Large intestine (tissue), 3 donors: ENCODE results near the gene DNAJC16. TPM values are rescaled to one million over a fixed set of nuclear protein-coding genes. Genes with fewer than 3 reads are reported as not detected.
"Not testable (repeated sequence)": the region's sequence is repeated elsewhere in the genome, so short reads cannot be mapped to it uniquely, and the experiment has no call there.

Experiments
- DNase-seq, 2 donors: peaks; one replicate each; pipeline versions ENCODE4 v3.0.0 to v3.0.0-alpha.2; 2013
- H3K27ac ChIP-seq: one replicate; pipeline ENCODE4 v1.5.1; 2013; ENCODE audit warnings: low read length
- H3K27me3 ChIP-seq: 2 replicates; pipeline ENCODE4 v1.6.1; 2013; ENCODE audit warnings: low read length; ENCODE audit not compliant: control insufficient read depth, insufficient read depth
- H3K36me3 ChIP-seq: 2 replicates; pipeline ENCODE4 v1.6.1; 2013; ENCODE audit warnings: low read length; ENCODE audit not compliant: control insufficient read depth, insufficient read depth
- H3K4me1 ChIP-seq: one replicate; pipeline ENCODE4 v1.6.1; 2013; ENCODE audit warnings: low read length; ENCODE audit not compliant: control insufficient read depth, insufficient read depth
- H3K4me3 ChIP-seq: one replicate; pipeline ENCODE4 v1.5.1; 2013; ENCODE audit warnings: low read length
- H3K9me3 ChIP-seq: one replicate; pipeline ENCODE4 v1.6.1; 2013; ENCODE audit warnings: mild to moderate bottlenecking, low read depth, low read length, moderate library complexity; ENCODE audit not compliant: control insufficient read depth
- WGBS: methylation state at CpG from one replicate; pipeline ENCODE4 v1.1.5; 2013; ENCODE audit warnings: low lambda C conversion rate; ENCODE audit not compliant: insufficient coverage; 5-methylcytosine and 5-hydroxymethylcytosine counted together
- polyA plus RNA-seq: library from polyadenylated mRNA; unstranded; fragments of 120-200 nt; gene quantifications from one replicate; pipeline ENCODE4 v1.2.1, GENCODE V29; 2013

Gene DNAJC16
- polyA plus RNA-seq, 1 donor = 33.0 TPM

DNA sequence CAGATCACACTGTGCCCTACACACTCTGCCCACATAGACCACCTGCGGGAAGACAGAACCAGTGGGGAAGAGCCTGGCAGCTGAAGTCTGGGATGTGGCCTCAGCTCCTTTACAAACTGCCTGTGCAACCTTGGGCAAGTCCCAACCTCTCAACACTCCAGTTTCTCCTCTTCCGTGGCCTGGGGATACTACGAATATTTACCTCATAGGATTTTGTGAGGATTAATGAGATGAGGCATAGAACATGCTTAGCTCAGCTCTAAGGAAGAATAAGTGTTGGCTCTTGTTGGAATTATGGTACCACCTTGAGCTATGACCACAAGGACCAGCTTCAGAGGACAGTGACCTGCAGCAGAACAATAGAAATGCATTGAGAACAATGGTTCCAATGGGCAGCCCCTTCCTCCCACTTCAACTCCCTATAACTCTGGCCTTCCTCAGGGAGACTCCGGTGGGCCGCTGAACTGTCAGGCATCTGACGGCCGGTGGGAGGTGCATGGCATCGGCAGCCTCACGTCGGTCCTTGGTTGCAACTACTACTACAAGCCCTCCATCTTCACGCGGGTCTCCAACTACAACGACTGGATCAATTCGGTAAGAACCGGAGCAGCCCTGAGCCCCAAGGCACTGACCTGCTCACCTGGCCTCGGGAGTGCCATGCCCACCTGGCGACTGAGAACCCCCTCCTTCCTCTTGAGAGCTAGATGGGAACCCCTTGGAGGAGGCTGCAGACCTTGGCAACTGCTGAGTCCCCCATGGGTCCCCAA, 39.6 kb upstream of the DNAJC16 start:
- H3K4me3 ChIP-seq, DNase-seq, H3K27ac ChIP-seq, H3K4me1 ChIP-seq, H3K36me3 ChIP-seq, H3K27me3 ChIP-seq, H3K9me3 ChIP-seq: not testable (repeated sequence)
- no CpG with 5 or more reads among the region's 17 CpGs for WGBS

DNA sequence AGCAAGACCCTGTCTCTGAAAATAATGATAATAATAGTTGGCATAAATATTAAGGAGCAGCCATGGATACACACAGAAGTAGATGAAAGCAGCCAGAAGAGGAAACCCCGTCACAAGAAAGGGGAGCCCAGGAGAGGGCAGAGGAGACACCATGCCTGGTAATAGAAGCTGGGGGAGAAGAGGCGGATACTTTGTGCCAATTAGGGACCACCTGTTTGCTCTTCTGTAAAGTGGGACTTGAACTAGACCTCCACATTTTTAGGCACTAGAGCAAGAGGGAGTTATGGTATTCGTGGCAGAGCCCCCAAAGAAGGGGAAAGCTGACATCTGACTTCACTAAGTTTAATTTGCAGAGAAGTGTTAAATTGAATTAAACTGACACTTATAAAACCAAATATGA, 38.3 kb upstream of the DNAJC16 start:
- no peak for DNase-seq
- H3K36me3 ChIP-seq = peaks cover 22% of the 10 kb centered on the region
- WGBS = no CpG with 5 or more reads among the region's 3 CpGs
- H3K4me3 ChIP-seq = no peak overlapping the region
- H3K4me1 ChIP-seq = no peaks in the 10 kb centered on the region
- no peak overlapping the region for H3K27ac ChIP-seq
- H3K9me3 ChIP-seq = no peaks in the 10 kb centered on the region
- H3K27me3 ChIP-seq = no peaks in the 10 kb centered on the region

DNA sequence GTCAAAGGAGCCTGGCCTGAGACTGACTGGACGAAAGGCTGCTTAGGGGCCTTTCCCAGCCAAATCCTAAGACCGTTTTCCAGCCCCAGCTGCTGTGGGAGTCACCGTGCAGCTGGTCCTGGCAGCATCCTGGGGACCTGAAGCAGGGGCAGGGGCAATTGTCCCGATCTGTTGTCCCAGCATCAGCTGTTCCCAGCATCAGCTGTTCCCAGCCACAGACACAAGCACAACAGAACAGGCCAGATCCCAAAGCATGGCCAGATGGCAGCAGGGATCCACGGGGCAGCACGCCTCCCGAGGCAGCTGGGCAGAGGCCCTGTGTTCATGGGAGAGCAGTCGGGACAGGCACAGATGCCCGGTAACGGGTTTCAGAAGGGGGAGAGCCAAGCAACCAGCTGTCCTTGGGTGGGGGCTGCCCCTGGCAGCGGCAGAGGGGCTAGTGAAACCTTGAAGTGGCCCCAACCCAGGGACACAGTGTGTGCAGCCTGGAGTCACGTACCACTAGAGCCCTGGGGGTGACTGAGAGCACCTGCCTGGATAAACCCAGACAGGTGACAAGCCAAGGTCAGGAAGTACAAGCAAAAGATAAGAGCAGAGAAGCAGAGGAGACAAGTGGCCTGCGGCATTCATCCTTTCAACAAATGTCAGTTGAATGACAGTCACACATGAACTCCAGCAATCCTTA, 37.5 kb upstream of the DNAJC16 start:
- WGBS = no CpG with 5 or more reads among the region's 13 CpGs
- Histone ChIP-seq H3K27ac (no peak overlapping the region), H3K4me1 (no peaks in the 10 kb centered on the region), H3K9me3 (no peaks in the 10 kb centered on the region), H3K27me3 (no peaks in the 10 kb centered on the region), H3K36me3 (peaks cover 28% of the 10 kb centered on the region), H3K4me3 (no peak overlapping the region)
- peak in 1 of 2 donors; percentile 52 for DNase-seq

GRCh38 chr1:15491010-15491409, 35.6 kb upstream of the DNAJC16 start:
- not testable (repeated sequence) for H3K9me3 ChIP-seq, DNase-seq, H3K4me1 ChIP-seq, H3K27ac ChIP-seq, H3K4me3 ChIP-seq, H3K27me3 ChIP-seq
- WGBS = 90% methylated on average over 2 of the region's 4 CpGs
- H3K36me3 ChIP-seq = peaks cover 31% of the 10 kb centered on the region

DNA sequence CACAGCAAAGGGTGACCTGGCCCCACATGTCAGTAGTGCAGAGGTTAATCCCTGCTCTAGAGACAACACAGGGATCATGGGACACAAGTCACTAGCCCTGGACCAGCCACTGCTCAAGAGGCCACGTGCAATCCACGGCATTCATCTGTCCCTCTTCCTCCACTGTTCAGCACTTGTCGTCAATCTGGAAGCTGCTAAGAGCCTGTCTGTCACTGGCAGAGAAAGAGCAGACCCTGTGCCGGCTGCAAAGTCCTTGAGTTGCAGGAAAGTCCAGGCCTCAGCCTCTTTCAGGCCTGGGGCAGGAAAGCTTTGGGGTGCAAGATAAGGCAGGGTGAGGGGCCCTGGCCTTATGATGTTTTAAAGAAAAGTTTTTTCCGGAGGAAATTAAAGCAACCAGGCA, 34.1 kb upstream of the DNAJC16 start:
- H3K36me3 ChIP-seq = peaks cover 32% of the 10 kb centered on the region
- WGBS = no CpG with 5 or more reads among the region's 5 CpGs

GRCh38 chr1:15493869-15494390, 32.7 kb upstream of the DNAJC16 start:
- no peaks in the 10 kb centered on the region for H3K9me3 ChIP-seq
- no peak overlapping the region for H3K27ac ChIP-seq
- no peak for DNase-seq
- no peaks in the 10 kb centered on the region for H3K27me3 ChIP-seq
- no CpG with 5 or more reads among the region's 9 CpGs for WGBS
- H3K36me3 ChIP-seq = peaks cover 32% of the 10 kb centered on the region
- peaks cover 1% of the 10 kb centered on the region for H3K4me1 ChIP-seq
- no peak overlapping the region for H3K4me3 ChIP-seq

More for the DNA sequence above, 34.1 kb upstream of the DNAJC16 start:
- Histone ChIP-seq H3K27ac (no peak overlapping the region), H3K4me3 (no peak overlapping the region), H3K27me3 (no peaks in the 10 kb centered on the region), H3K9me3 (no peaks in the 10 kb centered on the region), H3K4me1 (no peaks in the 10 kb centered on the region)
- no peak for DNase-seq

- WGBS = 100% methylated on average over 2 of the region's 19 CpGs
- no peak for DNase-seq
- peaks cover 4% of the 10 kb centered on the region for H3K4me1 ChIP-seq
- no peak overlapping the region for H3K27ac ChIP-seq
- H3K4me3 ChIP-seq = no peak overlapping the region
- no peaks in the 10 kb centered on the region for H3K27me3 ChIP-seq
- no peaks in the 10 kb centered on the region for H3K9me3 ChIP-seq
- H3K36me3 ChIP-seq = peaks cover 38% of the 10 kb centered on the region
Observed at GRCh38 chr1:15500184-15501178, 26.2 kb upstream of the DNAJC16 start.

DNA sequence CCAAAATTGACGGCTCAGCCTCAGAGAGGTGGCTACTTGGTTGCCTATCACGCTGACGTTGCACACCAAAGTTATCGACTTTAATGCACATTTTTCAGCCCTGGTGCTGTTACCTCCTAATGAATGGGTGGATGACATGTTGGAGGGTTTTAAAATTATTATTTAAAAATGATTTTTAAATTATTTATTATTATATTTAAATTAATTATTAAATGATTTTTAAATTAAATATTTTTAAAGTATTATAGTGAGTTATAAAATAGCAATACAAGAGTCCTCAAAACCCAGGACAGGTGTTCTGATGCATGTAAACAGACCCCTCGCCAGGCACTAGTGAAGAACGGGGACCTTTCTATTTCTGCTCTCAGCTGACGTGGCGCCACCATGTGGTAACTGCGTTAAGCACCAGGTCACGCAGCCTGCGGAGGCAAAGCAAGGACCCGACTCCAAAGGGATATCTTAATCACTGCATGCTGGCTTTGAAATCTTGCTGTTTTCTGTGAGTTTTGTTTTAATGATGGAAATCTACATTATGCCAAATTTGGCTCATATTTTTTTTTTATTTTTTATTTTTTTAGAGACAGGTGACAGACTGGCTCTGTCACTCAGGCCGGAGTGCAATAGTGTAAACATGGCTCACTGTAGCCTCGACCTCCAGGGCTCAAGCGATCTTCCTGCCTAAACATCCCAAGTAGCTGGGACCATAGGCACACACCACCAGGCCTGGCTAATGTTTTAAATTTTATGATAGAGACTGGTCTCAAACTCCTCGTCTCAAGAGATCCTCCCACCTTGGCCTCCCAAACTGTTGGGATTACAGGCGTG, 25.2 kb upstream of the DNAJC16 start:
- 39% methylated on average over 3 of the region's 17 CpGs for WGBS
- no peaks in the 10 kb centered on the region for H3K9me3 ChIP-seq
- H3K4me3 ChIP-seq = no peak overlapping the region
- H3K36me3 ChIP-seq = peaks cover 46% of the 10 kb centered on the region
- peaks cover 4% of the 10 kb centered on the region for H3K4me1 ChIP-seq
- H3K27ac ChIP-seq = no peak overlapping the region
- DNase-seq = peak; percentile 46 to 47
- no peaks in the 10 kb centered on the region for H3K27me3 ChIP-seq

- peaks cover 50% of the 10 kb centered on the region for H3K36me3 ChIP-seq
- WGBS = no CpG with 5 or more reads among the region's 4 CpGs
Observed at GRCh38 chr1:15504436-15504835, 22.2 kb upstream of the DNAJC16 start.

More at GRCh38 chr1:15504436-15504835, 22.2 kb upstream of the DNAJC16 start:
- no peak for DNase-seq
- Histone ChIP-seq H3K4me3 (no peak overlapping the region), H3K9me3 (no peaks in the 10 kb centered on the region), H3K27me3 (no peaks in the 10 kb centered on the region), H3K4me1 (no peaks in the 10 kb centered on the region), H3K27ac (no peak overlapping the region)
